ENCODE data around the gene PIP4K2C. TPM values are rescaled to one million over a fixed set of nuclear protein-coding genes. Genes with fewer than 3 reads are reported as not detected.

Gene PIP4K2C
- total RNA-seq, 1 donor = 33.2 TPM

- no peak for DNase-seq (ENCODE audit: low read depth)
- H3K4me3 ChIP-seq (ENCODE audit: low read depth, low read length) = no peak overlapping the region
- TF ChIP-seq CTCF (IDR thresholded peaks at IDR 0.05; ENCODE audit: insufficient read depth, low read depth, low read length) = no peak
Measured at GRCh38 chr12:57623385-57623784, 32.4 kb downstream of the PIP4K2C start.

DNA sequence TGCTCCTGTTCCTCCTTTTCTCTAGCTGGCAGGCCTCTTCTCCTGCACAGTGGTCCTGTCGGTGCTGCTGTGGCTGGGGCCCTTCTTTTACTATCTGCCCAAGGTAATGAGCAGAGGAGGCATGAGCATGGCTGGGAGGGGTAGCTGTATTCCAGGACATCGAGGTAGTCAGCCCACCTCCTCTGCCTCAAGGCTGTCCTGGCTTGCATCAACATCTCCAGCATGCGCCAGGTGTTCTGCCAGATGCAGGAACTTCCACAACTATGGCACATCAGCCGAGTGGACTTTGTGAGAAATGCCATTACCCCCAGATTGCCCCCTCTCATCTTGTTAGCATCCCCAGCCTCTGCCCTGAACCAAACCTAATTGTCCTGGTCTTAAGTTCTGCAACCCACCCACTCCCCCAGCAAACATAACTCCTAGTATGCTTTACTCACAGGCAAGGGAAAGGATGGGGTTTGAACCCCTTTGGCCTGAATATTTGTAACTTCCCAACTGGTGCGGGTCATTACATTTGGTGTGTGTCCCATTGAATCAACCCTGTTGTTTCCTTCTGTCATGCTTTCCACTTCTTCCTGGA lies 32.9 kb downstream of the PIP4K2C start:
- no peak for TF ChIP-seq CTCF (IDR thresholded peaks at IDR 0.05; ENCODE audit: insufficient read depth, low read depth, low read length)
- H3K4me3 ChIP-seq (ENCODE audit: low read depth, low read length) = no peak overlapping the region
- no peak for DNase-seq (ENCODE audit: low read depth)

- no peak for TF ChIP-seq CTCF (IDR thresholded peaks at IDR 0.05; ENCODE audit: insufficient read depth, low read depth, low read length)
- H3K4me3 ChIP-seq (ENCODE audit: low read depth, low read length) = no peak overlapping the region
- no peak for DNase-seq (ENCODE audit: low read depth)
Measured at GRCh38 chr12:57624441-57625220, 33.6 kb downstream of the PIP4K2C start.

GRCh38 chr12:57625261-57626032 lies 34.5 kb downstream of the PIP4K2C start:
- no peak overlapping the region for H3K4me3 ChIP-seq (ENCODE audit: low read depth, low read length)
- no peak for DNase-seq (ENCODE audit: low read depth)
- no peak for TF ChIP-seq CTCF (IDR thresholded peaks at IDR 0.05; ENCODE audit: insufficient read depth, low read depth, low read length)

DNA sequence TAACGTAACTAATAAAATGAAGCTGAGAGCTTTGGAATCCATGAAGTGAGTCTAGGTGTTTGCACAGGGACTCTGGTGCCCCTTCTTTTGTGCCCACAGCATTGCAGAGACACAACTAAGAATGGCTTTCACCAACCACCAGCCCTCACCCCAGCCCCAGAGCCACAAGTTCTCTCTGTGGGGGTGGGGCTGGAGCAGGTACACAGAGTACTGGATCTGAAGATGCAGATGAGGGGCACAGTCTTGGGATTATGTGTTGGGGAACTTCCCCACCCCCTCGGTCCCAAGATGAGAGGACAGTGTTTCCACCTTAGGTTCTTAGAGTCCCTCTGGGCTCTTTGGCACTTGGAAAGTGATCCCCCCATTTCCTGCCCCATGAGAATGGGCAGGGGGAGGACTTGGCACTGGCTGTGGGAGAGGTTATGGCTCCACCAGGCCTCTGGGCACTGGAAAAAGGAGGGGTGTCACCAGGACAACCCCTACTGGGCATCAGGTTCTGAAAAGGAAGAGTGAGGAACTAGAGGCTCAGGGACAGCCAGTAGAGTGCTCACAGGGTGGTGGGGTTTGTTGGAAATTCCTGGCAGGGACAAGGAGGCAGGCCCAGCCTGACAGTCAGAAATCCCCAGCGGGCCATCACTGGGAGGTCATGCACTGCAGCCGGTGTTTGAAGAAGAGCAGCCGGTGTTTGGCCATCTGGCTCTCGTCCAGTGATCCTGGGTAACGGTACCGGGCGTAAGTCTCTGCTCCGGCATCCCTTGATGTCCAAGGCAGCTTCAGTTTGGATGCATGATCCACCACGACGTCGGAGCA lies 35.3 kb downstream of the PIP4K2C start:
- no peak for DNase-seq (ENCODE audit: low read depth)
- no peak overlapping the region for H3K4me3 ChIP-seq (ENCODE audit: low read depth, low read length)
- no peak for TF ChIP-seq CTCF (IDR thresholded peaks at IDR 0.05; ENCODE audit: insufficient read depth, low read depth, low read length)

- no peak for TF ChIP-seq CTCF (IDR thresholded peaks at IDR 0.05; ENCODE audit: insufficient read depth, low read depth, low read length)
- no peak for DNase-seq (ENCODE audit: low read depth)
- H3K4me3 ChIP-seq (ENCODE audit: low read depth, low read length) = no peak overlapping the region
Measured at GRCh38 chr12:57626921-57627445, 36.0 kb downstream of the PIP4K2C start.
